Measurements from ENCODE around the gene GLG1.

GRCh38 chr16:74564451-74564984, 42.4 kb downstream of the GLG1 start:
- no peak for TF ChIP-seq POLR2A (IDR thresholded peaks at IDR 0.05; ENCODE audit: low read depth, low read length)
- no peak for TF ChIP-seq POLR2AphosphoS5 (IDR thresholded peaks at IDR 0.05; ENCODE audit: low read depth, low read length)
- TF ChIP-seq PAX5 (IDR thresholded peaks at IDR 0.05; ENCODE audit: insufficient read depth, low read length, severe bottlenecking): no peak
- TF ChIP-seq TAF1 (IDR thresholded peaks at IDR 0.05; ENCODE audit: low read depth, low read length): no peak

Data from GM12891 (cell line).